WERI-Rb-1 (cell line): ENCODE results near the gene PPP1R12C.

Source experiments
- DNase-seq: peaks from one replicate; pipeline ENCODE4 v3.0.0-alpha.2; 2020
- H3K27ac ChIP-seq: fragments of 250-450 bp; sonication (Bioruptor Pico); 2 replicates; pipeline ENCODE4 v1.5.1; 2020; ENCODE audit warnings: mild to moderate bottlenecking, moderate library complexity
- H3K27me3 ChIP-seq: fragments of 250-450 bp; sonication (Bioruptor Pico); 2 replicates; pipeline ENCODE4 v1.5.1; 2021; ENCODE audit warnings: mild to moderate bottlenecking, low read depth, moderate library complexity; ENCODE audit not compliant: insufficient read depth, severe bottlenecking
- H3K36me3 ChIP-seq: fragments of 250-450 bp; sonication (Bioruptor Pico); 2 replicates; pipeline ENCODE4 v1.5.1; 2020; ENCODE audit warnings: mild to moderate bottlenecking, moderate library complexity
- H3K4me3 ChIP-seq: 2 replicates; pipeline ENCODE4 v1.5.1; 2011; ENCODE audit warnings: low read depth, mild to moderate bottlenecking, control low read depth, low read length
- H3K9me3 ChIP-seq: fragments of 250-450 bp; sonication (Bioruptor Pico); 2 replicates; pipeline ENCODE4 v1.5.1; 2021; ENCODE audit warnings: mild to moderate bottlenecking, moderate library complexity; ENCODE audit not compliant: severe bottlenecking
- TF ChIP-seq, protein P1 (sequence below): IDR thresholded peaks from 2 replicates; pipeline ENCODE4 v1.5.1; 2011; ENCODE audit warnings: low read depth, mild to moderate bottlenecking, control low read depth, inconsistent platforms, low read length

Gene PPP1R12C

DNA sequence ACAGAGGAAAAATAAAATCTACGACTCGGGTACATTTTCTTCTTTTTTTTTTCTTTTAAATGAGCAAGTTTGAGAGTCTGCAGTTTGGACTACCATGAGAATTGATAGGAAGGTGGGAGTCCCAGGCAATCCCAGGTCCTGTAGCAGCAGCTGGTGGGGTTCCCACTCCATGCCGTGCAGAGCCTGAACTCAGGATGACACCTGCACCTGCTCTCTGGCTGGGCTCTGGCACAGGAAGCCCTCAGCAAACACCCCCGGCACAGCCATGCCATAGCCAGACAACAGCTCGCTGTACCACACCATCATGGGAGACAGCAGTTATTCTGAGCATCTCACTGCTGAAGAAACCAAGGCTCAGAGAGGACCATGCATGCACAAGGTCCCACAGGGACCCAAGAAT lies 73.2 kb downstream of the PPP1R12C start:
- TF ChIP-seq, protein P1, sequence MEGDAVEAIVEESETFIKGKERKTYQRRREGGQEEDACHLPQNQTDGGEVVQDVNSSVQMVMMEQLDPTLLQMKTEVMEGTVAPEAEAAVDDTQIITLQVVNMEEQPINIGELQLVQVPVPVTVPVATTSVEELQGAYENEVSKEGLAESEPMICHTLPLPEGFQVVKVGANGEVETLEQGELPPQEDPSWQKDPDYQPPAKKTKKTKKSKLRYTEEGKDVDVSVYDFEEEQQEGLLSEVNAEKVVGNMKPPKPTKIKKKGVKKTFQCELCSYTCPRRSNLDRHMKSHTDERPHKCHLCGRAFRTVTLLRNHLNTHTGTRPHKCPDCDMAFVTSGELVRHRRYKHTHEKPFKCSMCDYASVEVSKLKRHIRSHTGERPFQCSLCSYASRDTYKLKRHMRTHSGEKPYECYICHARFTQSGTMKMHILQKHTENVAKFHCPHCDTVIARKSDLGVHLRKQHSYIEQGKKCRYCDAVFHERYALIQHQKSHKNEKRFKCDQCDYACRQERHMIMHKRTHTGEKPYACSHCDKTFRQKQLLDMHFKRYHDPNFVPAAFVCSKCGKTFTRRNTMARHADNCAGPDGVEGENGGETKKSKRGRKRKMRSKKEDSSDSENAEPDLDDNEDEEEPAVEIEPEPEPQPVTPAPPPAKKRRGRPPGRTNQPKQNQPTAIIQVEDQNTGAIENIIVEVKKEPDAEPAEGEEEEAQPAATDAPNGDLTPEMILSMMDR, result no peak
- H3K4me3 ChIP-seq, result no peak overlapping the region
- H3K27ac ChIP-seq, result no peak overlapping the region
- DNase-seq, result no peak
- no peaks in the 10 kb centered on the region for H3K9me3 ChIP-seq
- no peaks in the 10 kb centered on the region for H3K27me3 ChIP-seq
- H3K36me3 ChIP-seq, result peaks cover 38% of the 10 kb centered on the region

DNA sequence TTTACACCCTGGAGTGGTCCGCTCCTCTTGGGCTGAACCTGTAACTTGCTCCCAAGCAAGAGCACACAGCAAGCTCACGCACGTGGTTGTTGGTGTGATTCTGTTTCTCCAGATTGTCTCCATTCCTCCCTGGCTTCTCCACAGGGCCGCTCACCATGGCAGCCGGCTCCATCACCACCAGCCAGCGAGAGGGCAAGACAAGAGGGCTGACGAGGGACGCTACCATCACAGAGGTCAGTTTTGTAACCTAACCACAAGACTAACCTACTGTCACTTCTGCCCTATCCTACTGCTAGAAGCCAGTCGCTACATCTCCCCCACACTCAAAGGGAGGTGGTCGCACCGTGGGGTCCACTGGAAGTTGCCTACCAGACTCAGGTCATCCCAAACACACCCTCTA lies 74.7 kb downstream of the PPP1R12C start:
- no peak overlapping the region for H3K27ac ChIP-seq
- TF ChIP-seq, protein P1, result no peak
- H3K36me3 ChIP-seq, result peaks cover 25% of the 10 kb centered on the region
- no peaks in the 10 kb centered on the region for H3K9me3 ChIP-seq
- no peak for DNase-seq
- no peak overlapping the region for H3K4me3 ChIP-seq
- H3K27me3 ChIP-seq, result no peaks in the 10 kb centered on the region

DNA sequence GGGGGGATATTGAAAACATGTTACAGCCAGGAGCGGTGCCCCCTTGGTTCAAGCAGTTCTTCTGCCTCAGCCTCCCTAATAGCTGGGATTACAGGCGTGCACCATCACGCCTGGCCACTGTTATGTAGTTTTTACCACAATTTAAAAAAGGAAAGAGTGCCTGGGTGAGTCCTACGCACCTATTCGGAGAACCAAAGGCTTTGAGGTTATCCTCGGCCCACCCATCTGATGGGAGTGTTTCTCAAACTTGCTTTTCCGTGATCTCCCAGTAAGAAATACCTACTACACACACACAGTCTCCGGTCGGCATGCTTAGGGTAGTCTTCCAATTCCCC lies 75.1 kb downstream of the PPP1R12C start:
- TF ChIP-seq, protein P1, result no peak
- no peak overlapping the region for H3K4me3 ChIP-seq
- no peak overlapping the region for H3K27ac ChIP-seq

DNA sequence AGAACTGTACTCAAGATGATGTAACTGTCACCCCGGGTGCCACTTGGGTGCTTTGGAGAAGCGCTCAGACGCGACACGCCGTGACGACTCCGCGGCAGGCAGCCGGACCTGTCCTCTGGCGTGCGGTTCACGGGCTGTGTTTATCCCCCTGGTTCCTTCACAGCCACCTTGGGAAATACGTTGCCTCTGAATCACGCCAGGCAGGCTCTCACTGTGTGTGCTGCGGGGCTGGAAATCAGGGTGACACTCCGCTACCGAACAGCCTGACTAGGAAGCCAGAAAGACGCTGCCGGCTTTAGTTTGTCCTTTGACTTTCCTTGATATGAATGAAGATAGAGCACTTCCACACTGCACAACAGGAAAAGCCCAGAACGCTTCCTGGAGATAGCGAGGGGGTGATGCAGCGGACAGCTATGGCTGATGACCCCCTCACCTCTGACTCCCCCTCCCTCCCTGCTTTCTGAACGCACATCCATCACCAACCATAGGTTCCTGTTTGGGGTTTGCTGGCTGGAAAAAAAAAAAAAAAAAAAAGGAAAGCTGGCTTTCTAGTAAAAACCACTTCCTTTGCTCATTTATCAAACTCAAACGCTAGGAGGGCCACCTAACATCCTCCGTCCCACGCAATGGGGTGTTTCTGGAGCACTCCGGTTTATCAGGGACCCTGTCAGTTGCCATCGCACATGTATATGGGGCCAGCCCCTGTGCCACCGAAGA lies 75.7 kb downstream of the PPP1R12C start:
- Histone ChIP-seq H3K27ac (no peak overlapping the region), H3K27me3 (no peaks in the 10 kb centered on the region), H3K9me3 (no peaks in the 10 kb centered on the region), H3K36me3 (peaks cover 19% of the 10 kb centered on the region), H3K4me3 (no peak overlapping the region)
- no peak for DNase-seq
- TF ChIP-seq, protein P1, result no peak

More for the DNA sequence above, 75.1 kb downstream of the PPP1R12C start:
- H3K9me3 ChIP-seq, result no peaks in the 10 kb centered on the region
- DNase-seq, result no peak
- H3K27me3 ChIP-seq, result no peaks in the 10 kb centered on the region
- H3K36me3 ChIP-seq, result peaks cover 24% of the 10 kb centered on the region

DNA sequence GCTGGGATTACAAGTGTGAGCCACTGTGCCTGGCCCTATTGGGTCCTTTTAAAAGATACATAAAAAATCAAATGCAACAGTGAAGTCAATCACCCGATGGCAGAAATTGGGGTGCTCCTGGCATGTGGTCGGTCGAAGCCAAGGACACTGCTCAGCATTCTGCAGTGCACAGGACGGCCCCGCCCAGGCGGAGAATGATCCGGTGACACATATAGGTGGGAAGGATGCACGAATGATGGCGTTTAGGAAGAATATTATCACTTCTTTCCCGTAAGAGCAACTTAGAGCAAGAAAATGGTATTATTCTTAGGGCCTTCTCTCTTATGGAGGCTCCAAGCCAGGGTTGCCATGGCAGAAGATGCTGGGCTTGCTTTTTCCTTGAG lies 76.2 kb downstream of the PPP1R12C start:
- DNase-seq, result no peak
- H3K27me3 ChIP-seq, result no peaks in the 10 kb centered on the region
- H3K4me3 ChIP-seq, result no peak overlapping the region
- peaks cover 13% of the 10 kb centered on the region for H3K36me3 ChIP-seq
- no peak overlapping the region for H3K27ac ChIP-seq
- TF ChIP-seq, protein P1, result no peak
- H3K9me3 ChIP-seq, result no peaks in the 10 kb centered on the region
